Measurements from ENCODE around the gene PITPNM3.

PITPNM3 gene

GRCh38 chr17:6472517-6472916 lies 83.8 kb downstream of the PITPNM3 start:
- no peak for DNase-seq
- in situ Hi-C loops (cut with MboI; ENCODE audit: low pct_unique_long_range_greater_than_20kb, low sequenced_read_pairs) = loop anchor here (25.0 kb wide), 1 partner anchor 165 kb away; the partner anchor contains the start of genes KIAA0753 and TXNDC17

GRCh38 chr17:6471531-6472465 lies 84.6 kb downstream of the PITPNM3 start:
- no peak for DNase-seq
- in situ Hi-C loops (cut with MboI; ENCODE audit: low pct_unique_long_range_greater_than_20kb, low sequenced_read_pairs) = loop anchor here (25.0 kb wide), 1 partner anchor 166 kb away; the partner anchor contains the start of genes KIAA0753 and TXNDC17

- in situ Hi-C loops (cut with MboI; ENCODE audit: low pct_unique_long_range_greater_than_20kb, low sequenced_read_pairs) = loop anchor here (25.0 kb wide), 1 partner anchor 166 kb away; the partner anchor contains the start of genes KIAA0753 and TXNDC17
- DNase-seq = no peak
Measured at GRCh38 chr17:6470751-6471521, 85.4 kb downstream of the PITPNM3 start.

GRCh38 chr17:6470146-6470718 lies 86.1 kb downstream of the PITPNM3 start:
- in situ Hi-C loops (cut with MboI; ENCODE audit: low pct_unique_long_range_greater_than_20kb, low sequenced_read_pairs) = loop anchor here (25.0 kb wide), 1 partner anchor 167 kb away; the partner anchor contains the start of genes KIAA0753 and TXNDC17
- no peak for DNase-seq

- in situ Hi-C loops (cut with MboI; ENCODE audit: low pct_unique_long_range_greater_than_20kb, low sequenced_read_pairs) = loop anchor here (25.0 kb wide), 1 partner anchor 169 kb away; the partner anchor contains the start of genes KIAA0753 and TXNDC17
- DNase-seq = no peak
Measured at GRCh38 chr17:6468051-6468790, 88.1 kb downstream of the PITPNM3 start.

GRCh38 chr17:6467567-6467966 lies 88.8 kb downstream of the PITPNM3 start:
- no peak for DNase-seq
- in situ Hi-C loops (cut with MboI; ENCODE audit: low pct_unique_long_range_greater_than_20kb, low sequenced_read_pairs) = loop anchor here (25.0 kb wide), 1 partner anchor 170 kb away; the partner anchor contains the start of genes KIAA0753 and TXNDC17

GRCh38 chr17:6465206-6466003 lies 91.0 kb downstream of the PITPNM3 start:
- in situ Hi-C loops (cut with MboI; ENCODE audit: low pct_unique_long_range_greater_than_20kb, low sequenced_read_pairs) = loop anchor here (25.0 kb wide), 1 partner anchor 172 kb away; the partner anchor contains the start of genes KIAA0753 and TXNDC17
- DNase-seq = no peak

GRCh38 chr17:6464446-6465041 lies 91.8 kb downstream of the PITPNM3 start:
- in situ Hi-C loops (cut with MboI; ENCODE audit: low pct_unique_long_range_greater_than_20kb, low sequenced_read_pairs) = loop anchor here (25.0 kb wide), 1 partner anchor 173 kb away; the partner anchor contains the start of genes KIAA0753 and TXNDC17
- no peak for DNase-seq

- in situ Hi-C loops (cut with MboI; ENCODE audit: low pct_unique_long_range_greater_than_20kb, low sequenced_read_pairs) = loop anchor here (25.0 kb wide), 1 partner anchor 173 kb away; the partner anchor contains the start of genes KIAA0753 and TXNDC17
- no peak for DNase-seq
Measured at GRCh38 chr17:6463616-6464445, 92.5 kb downstream of the PITPNM3 start.

- in situ Hi-C loops (cut with MboI; ENCODE audit: low pct_unique_long_range_greater_than_20kb, low sequenced_read_pairs) = loop anchor here (25.0 kb wide), 1 partner anchor 175 kb away; the partner anchor contains the start of genes KIAA0753 and TXNDC17
- no peak for DNase-seq
Measured at GRCh38 chr17:6462692-6463091, 93.7 kb downstream of the PITPNM3 start.

GRCh38 chr17:6461792-6462524 lies 94.4 kb downstream of the PITPNM3 start:
- in situ Hi-C loops (cut with MboI; ENCODE audit: low pct_unique_long_range_greater_than_20kb, low sequenced_read_pairs) = loop anchor here (25.0 kb wide), 1 partner anchor 175 kb away; the partner anchor contains the start of genes KIAA0753 and TXNDC17
- DNase-seq = no peak

GRCh38 chr17:6461246-6461645 lies 95.1 kb downstream of the PITPNM3 start:
- in situ Hi-C loops (cut with MboI; ENCODE audit: low pct_unique_long_range_greater_than_20kb, low sequenced_read_pairs) = loop anchor here (25.0 kb wide), 1 partner anchor 176 kb away; the partner anchor contains the start of genes KIAA0753 and TXNDC17
- DNase-seq = no peak

GRCh38 chr17:6460531-6461161 lies 95.7 kb downstream of the PITPNM3 start:
- in situ Hi-C loops (cut with MboI; ENCODE audit: low pct_unique_long_range_greater_than_20kb, low sequenced_read_pairs) = loop anchor here (25.0 kb wide), 1 partner anchor 177 kb away; the partner anchor contains the start of genes KIAA0753 and TXNDC17
- DNase-seq = no peak

GRCh38 chr17:6458460-6458950 lies 97.8 kb downstream of the PITPNM3 start:
- no peak for DNase-seq
- in situ Hi-C loops (cut with MboI; ENCODE audit: low pct_unique_long_range_greater_than_20kb, low sequenced_read_pairs) = loop anchor here (25.0 kb wide), 1 partner anchor 179 kb away; the partner anchor contains the start of genes KIAA0753 and TXNDC17

Data from KBM-7 (cell line).